MV-4-11 (cell line): ENCODE results near the gene MRE11.
"Not testable (repeated sequence)": the region's sequence is repeated elsewhere in the genome, so short reads cannot be mapped to it uniquely, and the experiment has no call there.

Experiments
- DNase-seq: peaks from one replicate; lab custom pipeline; 2025; lab: John Stamatoyannopoulos, UW

The MRE11 gene

DNA sequence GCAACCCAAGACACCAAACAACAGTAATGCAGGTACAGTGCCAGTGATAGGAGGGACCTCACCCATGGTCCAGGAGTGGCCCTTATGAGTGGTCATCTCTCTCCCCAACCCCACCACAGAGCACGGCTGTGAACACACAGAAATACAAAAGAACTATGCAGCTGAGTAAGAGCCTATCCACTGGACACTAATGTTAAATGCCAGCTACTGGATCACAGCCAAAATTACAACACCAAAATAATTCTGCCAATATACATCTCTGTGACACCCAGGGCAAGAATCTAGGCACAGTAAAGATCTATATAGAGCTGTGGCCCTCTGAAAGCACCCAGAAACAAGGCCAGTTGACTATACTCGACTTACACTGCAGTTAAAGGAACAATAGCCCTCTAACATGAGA lies 69.6 kb downstream of the MRE11 start:
- no peak for DNase-seq

DNA sequence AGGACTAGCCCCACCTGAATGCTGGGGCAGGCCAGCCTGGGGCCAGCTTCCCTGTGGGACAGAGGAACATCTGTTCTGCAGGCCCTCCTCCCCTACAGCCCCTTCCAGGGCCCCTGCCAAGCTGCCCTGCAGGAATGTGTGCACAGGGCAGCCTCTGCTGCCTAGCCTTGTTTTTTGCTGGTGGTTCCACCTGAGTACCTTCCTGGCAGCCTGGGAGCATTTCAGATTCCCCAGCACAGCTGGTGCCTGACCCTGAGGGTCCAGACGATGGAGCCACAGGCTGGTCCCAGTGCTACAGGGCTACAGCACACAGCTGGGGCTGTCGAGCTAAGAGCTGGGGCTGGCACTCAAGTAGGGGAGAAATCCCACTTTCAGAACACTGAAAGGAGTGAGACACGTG lies 70.1 kb downstream of the MRE11 start:
- DNase-seq, result no peak

DNA sequence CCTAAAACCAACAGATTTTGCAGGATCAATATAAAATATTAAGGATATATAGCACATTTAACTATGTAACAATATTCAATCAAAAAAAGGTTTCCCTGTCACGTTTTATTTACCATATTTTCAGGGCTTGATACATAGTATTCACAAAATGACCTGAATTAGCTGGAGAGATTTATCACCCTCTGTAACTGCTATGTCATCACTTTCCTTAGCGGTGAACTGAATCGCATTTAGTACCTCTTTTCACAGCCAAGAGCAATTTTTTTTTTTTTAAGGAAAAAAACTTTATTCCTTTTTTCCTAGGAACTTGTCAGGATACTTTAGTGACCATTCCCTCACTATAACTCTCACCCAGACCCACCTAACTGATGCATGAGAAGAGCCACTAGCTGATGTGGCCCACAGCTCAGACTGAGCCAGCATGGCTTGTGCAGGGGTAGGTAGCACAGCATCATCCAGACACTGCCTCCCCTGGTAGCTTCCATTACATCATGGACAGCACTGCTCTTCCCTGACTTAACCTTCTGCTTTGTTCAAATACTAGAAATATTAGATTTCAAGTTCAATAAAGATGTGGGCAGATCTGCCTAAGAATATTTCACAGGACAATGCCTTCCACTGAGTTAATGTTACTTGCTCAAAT lies 75.4 kb downstream of the MRE11 start:
- DNase-seq, result no peak

DNA sequence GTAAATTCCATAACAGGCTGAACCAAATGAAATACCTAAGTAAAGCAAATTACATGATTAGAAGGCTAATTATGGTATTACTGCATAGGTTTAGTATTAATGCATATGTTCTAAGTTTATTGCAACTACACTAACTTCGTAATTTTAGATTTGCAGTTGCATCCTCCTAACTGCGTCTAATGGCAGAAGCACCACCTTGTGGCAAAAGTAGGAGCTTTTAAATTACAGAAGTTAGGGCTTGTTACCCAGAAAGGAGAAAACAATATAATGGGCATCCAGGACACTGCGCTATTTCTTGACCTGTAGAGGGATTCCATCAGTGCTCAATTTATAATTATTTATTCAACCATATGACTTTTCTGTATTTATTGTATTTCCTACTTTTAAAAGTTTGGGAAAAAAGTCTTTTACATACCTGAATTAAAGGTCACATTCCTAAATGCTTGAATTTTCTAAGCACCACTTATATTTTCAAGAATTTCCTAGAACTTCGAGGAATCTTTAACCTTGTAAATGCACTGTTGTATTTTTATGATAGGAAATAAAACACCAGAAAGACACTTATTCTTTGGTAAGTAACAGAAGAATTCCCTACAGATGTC lies 76.2 kb downstream of the MRE11 start:
- DNase-seq, result no peak

DNA sequence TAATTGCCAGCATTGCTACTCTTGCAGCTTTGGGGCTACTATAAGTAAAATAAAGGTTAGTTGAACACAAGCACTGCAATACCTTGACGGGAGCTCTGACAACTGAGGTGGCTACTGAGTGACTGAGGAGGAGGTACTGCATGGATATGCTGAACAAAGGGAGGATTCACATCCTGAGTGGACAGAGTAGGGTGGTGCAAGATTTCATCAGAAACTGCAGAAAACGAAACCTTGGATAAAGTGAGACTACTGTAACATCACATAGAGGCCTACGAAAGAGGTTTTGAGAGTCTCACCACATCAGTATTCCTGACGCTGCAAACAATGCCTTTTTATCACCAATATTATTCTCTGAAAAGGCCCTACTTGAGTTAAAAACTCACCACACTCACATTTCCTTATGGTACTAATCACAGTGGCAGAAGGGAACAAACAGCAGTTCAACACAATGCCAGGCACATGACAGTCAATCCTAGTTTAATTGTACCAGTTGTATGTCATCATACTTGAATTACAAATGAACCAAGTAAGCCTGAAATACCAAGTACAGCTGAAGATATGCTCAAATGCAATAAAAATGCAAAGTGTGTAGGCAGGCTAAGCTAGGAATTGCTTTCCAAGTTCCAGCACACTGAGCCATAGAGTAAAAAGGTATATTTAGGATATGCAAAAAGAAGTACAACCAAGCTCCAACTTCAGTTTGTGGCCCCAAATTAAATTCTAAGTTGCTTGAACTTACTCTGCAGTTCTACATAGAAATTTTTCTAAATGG lies 88.4 kb downstream of the MRE11 start:
- peak; percentile 30 for DNase-seq

DNA sequence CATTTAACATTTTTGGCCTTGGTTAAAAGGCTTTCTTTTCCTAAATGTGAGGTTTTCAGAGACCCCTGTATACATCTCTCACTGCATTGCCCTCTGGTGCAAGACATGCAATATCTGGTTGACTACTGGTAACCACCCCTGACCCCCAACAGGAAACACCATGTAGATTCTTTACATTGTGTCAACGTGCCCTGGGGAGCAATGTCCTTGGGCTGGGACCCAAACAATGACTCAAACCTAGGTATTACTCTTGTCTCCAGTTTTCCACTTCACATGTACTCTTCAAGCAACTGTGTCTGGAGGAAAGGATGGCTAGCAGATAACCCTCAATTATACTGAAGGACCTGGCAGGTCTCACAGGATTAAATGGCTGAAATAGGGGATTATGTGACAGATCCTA lies 91.3 kb downstream of the MRE11 start:
- no peak for DNase-seq

DNA sequence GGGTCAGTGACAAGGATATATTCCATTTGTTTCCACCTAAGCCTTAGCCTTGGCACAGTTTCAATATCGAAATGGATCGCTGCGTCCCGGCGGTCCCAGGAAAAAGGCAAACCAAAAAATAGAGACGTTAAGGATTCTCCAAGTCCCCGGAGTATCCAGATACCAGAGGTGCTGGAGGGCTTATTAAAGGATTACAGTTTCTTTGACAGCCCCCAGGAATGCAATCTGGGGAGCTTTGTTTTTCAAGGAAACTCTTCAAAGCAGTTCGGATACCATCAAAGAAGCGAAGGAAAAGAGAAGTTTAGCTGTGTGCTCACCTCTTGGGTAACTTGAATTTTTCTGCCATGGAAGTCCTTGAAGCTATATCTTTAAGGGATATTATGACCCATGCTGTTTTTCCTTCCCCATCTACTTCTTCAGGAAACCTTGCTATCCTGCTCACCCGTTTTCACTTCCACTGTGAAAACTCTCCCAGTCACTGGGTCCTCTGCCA lies 91.8 kb downstream of the MRE11 start:
- DNase-seq, result no peak

DNA sequence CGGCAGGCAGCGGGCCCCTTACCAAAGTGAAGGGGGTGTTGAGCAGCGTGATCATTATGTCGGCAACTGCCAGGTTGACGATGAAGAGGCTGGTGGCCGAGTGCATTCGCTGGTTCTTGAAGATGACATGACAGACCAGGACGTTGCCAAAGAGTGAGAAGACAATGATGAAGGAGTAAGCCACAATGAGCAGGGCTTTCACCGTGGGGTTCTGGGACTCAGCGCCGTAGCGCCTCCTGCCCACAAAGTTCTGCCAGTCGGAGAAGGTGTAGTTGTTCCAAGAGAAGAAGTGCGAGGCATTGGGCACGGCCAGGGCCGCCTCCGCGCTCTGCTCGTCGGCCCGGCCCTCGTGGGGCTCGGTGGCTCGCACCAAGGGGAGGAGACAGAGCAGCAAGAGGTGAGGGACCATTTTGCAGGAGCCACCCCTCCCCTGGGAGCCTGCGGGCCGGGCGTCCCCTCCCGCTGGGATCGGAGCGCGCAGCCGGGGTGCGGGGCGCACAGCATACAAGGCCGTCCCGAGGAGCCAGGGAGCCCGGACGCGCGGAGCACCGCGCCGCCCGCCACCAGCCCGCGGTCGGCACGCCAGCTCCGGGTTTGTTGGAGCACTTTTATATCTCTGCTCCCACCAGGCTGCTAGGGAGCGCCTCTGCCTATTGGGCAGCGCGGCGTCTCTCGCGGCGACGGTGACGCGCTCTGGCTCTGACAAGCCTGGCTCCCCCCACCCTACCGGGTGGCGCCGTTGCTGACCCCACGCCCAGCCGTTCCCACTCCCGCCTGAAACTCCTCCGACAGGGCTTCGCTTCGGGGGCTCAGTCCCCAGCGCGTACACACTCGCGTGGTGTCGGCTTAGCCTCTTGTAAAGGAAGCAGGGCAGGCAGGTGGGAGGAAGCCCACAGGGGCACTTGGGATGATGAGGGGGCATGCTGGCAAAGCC lies 92.5 kb downstream of the MRE11 start, which contains the start of gene GPR83:
GPR83 (minus strand) TSS at position 581 of the 934 bp plus-strand sequence; CDS start at position 409, 172 bp downstream.
- no peak for DNase-seq

DNA sequence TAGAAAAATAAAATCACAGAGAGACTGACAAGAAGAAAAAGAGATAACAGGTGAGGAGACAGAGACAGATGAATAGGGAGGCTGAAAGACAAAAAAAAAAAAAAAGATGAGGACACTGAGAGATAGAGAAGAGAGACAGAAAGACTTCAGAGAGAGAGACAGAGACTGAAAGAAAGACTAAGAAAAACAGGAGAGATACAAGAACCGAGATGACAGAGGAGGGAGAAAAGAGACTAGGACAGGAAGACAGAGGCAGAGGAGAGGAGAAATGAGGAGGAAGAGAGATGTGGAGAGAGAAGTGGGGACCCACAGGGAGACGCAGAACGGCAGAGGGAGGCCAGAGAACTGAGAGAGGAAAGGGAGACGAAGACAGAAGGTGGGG lies 93.2 kb downstream of the MRE11 start:
- no peak for DNase-seq

DNA sequence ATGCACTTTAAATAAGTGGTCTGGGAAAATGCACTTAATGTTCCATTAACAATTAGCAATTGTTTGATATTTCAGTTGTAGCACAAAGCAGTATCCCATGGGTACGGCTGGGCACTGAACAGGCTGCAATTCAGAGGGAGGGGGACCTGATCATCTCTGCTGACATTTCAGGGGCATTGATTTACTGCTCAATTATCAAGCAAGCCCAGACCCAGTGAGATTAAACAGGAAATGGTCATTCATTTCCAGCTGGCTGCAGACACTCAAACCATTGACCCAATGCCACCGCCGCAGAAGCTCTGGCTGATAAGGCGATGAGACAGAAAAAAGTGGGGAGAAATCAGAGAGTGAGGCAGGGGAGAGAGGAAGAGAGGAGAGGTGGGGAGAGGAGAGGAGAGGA lies 93.6 kb downstream of the MRE11 start:
- no peak for DNase-seq

DNA sequence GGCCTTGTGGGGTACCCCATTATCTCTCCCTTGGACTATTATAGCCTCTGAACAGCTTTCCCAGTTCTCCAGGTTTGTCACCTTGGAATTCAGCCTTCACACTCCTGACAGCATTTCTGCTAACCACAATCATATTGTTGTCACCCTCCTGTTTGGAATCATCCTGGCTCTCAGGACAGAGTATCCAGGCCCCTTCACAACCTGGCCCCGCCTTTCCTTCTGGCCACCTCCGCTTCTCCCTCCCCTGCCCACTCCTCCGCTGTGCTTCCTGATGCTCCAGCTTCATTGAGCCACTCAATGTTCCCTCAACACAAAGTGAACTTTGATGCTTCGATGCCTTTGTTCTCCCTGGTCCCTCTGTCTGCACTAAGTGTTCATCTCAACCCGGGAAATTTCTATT lies 95.5 kb downstream of the MRE11 start:
- DNase-seq, result no peak

DNA sequence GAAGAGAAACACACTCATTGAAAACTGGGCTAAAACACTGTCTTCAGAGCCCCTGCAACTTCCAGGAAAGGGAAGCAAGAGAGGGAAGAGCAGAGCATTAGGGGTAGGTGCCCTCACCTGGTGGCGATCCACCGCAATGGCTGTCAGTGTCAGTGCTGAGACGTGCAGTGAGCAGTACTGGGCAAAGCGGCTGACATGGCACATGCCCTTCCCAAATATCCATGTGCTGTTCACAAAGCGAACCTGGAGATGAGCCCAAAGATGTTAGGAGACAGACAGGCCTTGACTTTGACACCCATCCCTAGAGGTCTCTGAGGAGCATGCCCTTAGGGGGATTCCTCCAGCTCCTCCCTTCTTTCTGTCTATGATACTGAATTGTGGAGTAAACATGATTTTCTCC lies 97.4 kb downstream of the MRE11 start:
- DNase-seq, result no peak

DNA sequence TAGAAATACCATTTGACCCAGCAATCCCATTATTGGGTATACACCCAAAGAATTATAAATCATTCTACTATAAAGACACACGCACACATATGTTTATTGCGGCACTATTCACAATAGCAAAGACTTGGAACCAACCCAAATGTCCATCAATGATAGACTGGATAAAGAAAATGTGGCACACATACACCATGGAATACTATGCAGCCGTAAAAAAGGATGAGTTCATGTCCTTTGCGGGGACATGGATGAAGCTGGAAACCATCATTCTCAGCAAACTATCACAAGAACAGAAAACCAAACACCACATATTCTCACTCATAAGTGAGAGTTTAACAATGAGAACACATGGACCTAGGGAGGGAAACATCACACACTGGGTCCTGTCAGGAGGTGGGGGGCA lies 101.7 kb downstream of the MRE11 start:
- not testable (repeated sequence) for DNase-seq

DNA sequence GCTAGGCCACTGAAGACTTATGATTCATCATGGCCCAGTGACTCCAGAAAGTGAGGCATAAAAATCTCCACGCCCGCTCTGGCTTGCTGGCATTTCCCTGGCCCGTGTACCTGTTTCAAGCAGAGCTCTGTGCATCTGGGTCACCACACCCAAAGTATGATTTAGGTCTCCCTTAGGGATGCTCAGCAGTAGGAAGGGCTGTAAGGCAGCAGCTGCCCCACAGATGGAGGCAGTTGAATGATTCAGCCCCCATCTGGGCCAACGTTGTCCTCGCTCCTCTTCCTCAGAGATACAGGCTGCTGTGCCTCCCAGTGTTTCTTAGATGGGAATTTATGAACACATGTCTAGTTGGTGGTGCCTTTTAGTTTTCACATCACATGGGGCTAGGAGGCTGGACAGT lies 114.0 kb downstream of the MRE11 start:
- no peak for DNase-seq

DNA sequence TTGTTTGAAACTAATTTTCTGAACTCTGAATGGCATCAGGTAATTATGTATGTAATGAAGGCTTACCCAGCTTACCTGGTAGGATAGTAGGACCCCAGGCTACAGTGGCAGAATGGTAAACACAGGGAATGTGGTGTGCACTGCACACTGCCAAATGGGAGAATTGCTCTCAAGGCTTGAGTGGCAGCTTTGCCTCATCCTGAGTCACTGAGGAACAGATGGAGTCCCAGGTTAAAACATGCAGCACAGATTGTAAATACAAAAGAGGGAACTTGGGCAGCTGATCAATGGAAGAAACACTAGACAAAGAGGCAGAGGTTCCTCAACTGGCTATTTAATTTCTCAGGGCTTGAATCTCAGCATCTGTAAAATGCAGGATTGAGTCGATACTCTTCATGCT lies 116.8 kb downstream of the MRE11 start:
- DNase-seq, result no peak

DNA sequence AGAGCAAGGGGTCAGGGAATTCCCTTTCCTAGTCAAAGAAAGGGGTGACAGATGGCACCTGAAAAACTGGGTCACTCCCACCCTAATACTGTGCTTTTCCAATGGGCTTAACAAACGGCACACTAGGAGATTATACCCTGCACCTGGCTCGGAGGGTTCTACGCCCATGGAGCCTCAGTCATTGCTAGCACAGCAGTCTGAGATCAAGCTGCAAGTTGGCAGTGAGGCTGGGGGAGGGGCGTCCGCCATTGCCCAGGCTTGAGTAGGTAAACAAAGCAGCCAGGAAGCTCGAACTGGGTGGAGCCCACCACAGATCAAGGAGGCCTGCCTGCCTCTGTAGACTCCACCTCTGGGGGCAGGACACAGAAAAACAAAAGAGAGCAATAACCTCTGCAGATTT lies 123.1 kb downstream of the MRE11 start:
- DNase-seq, result not testable (repeated sequence)
